Epidermal melanocyte (primary cell): ENCODE measurements around the gene ZNF142.

ENCODE experiments used
- DNase-seq: peaks from one replicate; pipeline ENCODE4 v3.0.0; 2011; ENCODE audit warnings: low spot score; ENCODE audit not compliant: insufficient read length

The ZNF142 gene

DNA sequence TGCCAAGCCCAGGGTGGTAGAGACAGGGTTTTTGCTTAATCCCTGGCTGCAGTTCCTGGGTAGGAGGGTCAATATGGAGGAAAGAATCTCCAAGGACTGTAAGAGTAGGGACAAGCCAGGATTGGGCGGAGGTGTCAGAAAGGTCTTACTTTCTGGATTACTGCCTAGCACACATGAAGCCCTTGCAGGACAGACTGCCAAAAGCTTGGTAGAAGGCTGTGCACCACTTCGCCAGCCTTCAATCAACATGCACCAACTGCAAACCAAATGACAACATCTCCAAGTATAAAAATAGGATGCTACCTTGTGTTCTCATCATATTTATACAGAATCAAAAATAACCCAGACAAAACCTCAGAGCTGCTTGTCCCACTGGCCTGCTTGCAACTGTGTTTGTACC, 3.7 kb downstream of the ZNF142 start:
- DNase-seq, result no peak

DNA sequence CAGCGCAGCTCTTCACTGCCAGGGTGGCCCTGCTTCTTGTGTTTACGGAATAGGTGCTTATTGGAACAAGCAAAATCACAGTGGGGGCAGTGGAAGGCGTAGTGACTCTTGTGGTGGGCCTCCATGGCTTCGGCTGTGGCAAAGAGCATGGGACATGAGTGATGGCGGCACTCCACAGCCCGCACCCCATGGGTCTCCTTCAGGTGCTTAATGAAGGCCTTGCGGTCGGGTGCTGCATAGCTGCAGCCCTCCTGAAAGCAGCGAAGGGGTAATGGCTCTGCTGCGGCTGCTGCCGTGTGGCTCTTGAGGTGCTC, 10.7 kb downstream of the ZNF142 start:
- no peak for DNase-seq

- peak; percentile 67 for DNase-seq
Measured at GRCh38 chr2:218648088-218648786, 11.2 kb downstream of the ZNF142 start.

- no peak for DNase-seq
Measured at GRCh38 chr2:218645126-218645525, 14.3 kb downstream of the ZNF142 start.

GRCh38 chr2:218644721-218645120, 14.7 kb downstream of the ZNF142 start:
- no peak for DNase-seq

DNA sequence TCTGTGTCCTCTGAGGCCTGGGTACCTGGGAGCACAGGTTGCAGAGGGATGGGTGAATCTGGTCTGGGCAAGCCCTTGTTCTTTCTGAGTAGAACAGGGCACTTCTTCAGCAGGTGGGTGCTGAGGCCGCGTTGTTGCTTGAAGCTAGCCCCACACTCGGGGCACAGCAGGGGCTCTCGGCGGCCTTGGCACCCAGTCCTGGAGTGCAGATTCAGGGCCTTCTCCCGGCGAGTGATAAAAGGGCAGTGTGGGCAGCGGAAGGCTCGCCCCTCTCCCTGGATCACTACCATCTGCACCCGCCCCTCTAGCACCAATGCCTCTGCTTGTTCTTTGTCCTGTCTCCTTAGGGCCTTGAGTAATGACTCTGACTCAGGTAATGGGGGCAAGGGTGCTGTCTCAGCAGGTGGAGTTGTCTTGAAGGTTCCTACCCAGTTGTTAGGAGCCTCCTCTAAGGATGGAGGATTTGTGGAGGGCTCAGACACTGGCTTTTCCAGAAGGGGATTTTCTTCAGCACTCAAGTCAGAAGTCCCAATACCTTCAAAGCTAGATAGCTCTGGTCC, 15.6 kb downstream of the ZNF142 start:
- DNase-seq, result no peak

- DNase-seq, result no peak
Measured at GRCh38 chr2:218642786-218643185, 16.6 kb downstream of the ZNF142 start.

- DNase-seq, result no peak
Measured at GRCh38 chr2:218642121-218642656, 17.2 kb downstream of the ZNF142 start.

GRCh38 chr2:218638372-218638771, 21.1 kb downstream of the ZNF142 start:
- no peak for DNase-seq

DNA sequence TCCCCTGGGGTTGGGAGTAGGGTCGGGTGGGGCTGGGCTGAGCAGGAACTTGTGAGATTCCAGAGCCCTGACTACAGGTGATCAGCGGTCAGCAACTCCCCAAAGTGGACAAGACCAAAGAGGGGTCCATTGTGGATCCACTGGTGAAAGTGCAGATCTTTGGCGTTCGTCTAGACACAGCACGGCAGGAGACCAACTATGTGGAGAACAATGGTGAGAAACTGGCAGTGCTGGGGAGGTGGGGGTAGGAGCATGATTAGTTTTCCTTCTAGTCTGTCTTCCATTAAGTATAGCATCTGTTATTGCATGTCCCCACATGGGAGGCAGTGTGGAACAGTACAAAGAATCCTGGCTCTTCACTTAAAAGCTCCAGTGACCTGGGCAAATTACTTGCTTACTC, 23.7 kb downstream of the ZNF142 start:
- no peak for DNase-seq

- DNase-seq, result no peak
Measured at GRCh38 chr2:218631837-218632236, 27.6 kb downstream of the ZNF142 start.

DNA sequence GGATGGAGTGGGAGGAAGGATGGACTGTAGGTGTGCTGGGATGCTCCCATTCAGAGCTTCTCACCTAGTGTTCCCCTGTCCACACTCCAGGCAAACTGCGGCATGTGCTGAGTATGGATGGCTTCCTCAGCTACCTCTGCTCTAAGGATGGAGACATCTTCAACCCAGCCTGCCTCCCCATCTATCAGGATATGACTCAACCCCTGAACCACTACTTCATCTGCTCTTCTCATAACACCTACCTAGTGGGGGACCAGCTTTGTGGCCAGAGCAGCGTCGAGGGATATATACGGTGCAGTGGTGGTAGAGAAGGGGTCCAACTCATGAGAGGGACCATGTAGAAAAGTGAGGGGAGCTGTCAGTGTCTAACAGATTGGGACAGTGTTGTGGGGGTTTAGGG, 31.5 kb downstream of the ZNF142 start:
- DNase-seq, result no peak

DNA sequence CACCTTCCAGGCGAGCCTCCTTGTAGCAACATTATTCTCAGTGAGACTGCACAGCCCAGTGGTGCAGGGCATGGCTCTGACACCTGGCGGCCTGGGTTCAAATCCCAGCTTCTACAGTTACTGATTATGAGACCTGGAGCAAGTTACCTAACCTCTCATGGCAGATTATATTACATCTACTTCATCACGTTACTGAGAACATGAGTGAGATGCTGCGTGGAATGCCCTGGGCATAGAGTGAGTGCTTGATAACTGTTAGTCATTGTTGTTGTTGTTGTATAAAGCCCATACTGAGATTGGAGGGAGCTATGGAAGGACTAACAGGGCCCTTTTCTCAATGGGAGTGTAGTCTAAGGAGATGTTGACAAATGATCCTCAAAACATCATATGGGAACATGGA, 33.1 kb downstream of the ZNF142 start:
- DNase-seq, result no peak

- no peak for DNase-seq
Measured at GRCh38 chr2:218623366-218623705, 36.1 kb downstream of the ZNF142 start.

DNA sequence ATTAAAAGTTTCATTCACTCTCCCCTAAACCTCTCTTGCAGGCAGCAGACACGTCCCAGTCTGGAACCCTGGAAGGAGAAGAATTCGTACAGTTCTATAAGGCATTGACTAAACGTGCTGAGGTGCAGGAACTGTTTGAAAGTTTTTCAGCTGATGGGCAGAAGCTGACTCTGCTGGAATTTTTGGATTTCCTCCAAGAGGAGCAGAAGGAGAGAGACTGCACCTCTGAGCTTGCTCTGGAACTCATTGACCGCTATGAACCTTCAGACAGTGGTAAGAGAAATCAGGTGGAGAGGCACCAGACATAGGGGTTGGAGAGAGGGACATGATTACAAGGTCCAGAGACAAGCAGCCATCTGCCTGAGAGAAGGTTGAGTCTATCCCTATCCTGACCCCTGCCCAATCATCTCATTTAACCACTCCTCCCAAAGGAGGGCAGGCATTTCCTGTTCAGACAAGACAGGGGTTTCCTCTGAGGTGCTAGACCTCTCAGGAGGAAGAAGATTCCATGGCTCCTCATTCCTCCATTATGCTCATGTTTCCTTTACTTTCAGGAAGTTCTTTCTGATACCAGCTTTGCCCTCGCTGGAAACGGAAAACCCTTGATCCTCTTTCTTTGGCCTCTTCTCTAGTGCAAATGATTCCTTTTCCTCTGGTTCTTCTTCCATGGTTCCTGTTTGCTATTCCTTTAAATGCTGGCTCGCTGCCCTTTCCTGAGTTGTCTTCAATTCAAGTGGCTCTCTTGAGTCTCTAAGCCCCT, 36.6 kb downstream of the ZNF142 start:
- DNase-seq, result no peak

- DNase-seq, result no peak
Measured at GRCh38 chr2:218621007-218621406, 38.4 kb downstream of the ZNF142 start.

GRCh38 chr2:218618102-218618860, 41.1 kb downstream of the ZNF142 start:
- no peak for DNase-seq

DNA sequence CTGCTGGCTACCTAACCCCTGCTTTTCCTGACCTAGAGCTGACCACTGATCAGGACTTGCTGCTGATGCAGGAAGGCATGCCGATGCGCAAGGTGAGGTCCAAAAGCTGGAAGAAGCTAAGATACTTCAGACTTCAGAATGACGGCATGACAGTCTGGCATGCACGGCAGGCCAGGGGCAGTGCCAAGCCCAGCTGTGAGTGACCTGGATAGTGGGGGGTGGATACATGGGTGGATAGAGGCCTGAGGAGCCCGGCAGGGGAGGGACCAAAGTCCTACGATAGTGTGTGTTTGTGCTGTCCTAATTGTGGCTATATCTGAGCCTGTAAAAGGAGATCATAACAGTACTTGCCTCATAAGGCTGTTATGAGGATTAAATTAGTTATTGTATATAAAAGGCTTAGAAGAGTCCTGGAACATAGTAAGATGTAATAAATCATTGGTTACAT, 43.5 kb downstream of the ZNF142 start:
- no peak for DNase-seq

DNA sequence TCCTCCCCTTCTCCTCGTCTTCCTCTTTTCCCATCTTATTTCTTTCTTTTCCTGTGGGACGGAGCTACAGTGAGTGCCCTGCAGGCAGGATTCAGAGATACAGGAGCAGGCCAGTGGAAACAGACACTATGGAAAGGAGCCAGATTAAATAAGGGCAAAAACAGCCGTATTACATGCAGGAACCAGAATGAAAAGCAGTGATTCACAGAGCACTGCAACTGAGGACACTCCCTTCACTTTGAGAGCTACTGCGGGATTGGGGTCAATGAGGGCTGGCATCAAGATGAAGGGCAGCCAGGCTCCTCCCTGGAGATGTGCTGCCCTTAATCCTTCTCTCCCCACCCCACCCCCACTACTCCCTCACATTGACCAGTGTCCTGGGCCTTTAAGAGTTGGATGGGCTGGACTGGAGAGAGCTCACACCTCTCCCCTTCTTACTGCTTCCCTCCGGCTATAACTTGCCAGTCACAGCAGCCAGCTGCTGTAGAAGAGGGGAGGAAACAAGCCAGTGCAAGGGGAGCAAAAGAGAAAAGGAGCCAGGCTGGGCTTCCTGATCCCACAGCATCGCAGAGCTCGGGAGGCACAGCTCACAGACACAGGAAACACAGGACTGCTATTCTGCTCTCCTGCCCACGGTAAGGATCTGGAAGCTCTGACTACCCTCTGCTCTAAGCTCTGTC, 51.8 kb downstream of the ZNF142 start, which contains the start of gene PLCD4:
PLCD4 (plus strand) TSS at position 464 of the 680 bp plus-strand sequence. CDS start 7,841 bp downstream, outside the sequence.
- peak; percentile 69 for DNase-seq

DNA sequence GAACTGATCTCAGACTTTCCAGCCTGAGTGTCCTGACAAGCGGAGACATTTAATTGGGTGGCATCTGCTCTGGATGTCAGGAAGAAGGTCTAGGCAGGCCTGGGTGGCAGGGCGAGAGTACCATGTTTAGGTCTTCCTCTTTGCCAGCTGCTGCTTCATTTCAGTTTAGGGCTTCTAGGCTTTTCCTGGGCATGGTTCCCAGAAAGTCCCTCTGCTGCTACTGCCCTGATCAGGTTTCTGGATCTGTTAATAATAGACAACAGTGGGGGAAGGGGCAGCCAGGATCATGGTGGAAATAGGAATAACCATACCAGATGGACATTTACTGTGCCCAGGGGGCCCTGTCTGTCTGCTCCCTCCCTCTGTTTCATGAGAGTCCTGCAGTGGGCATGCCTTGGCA, 54.0 kb downstream of the ZNF142 start:
- no peak for DNase-seq
